HL-60 (cell line): Measurements from ENCODE around the gene MRPS12.

Experiments used
- DNase-seq, 2 experiments: peaks; one replicate each; pipeline ENCODE4 v3.0.0-alpha.2; 2010 to 2020; ENCODE audit warnings: low read depth in 1 of 2, low spot score in 1 of 2
- H3K27ac ChIP-seq: fragments of 250-450 bp; sonication (Bioruptor Pico); replicated peaks from 2 replicates; pipeline ENCODE4 v1.5.1; 2020; ENCODE audit warnings: mild to moderate bottlenecking, moderate library complexity
- H3K27me3 ChIP-seq: fragments of 250-450 bp; sonication (Bioruptor Pico); 2 replicates; pipeline ENCODE4 v1.5.1; 2021; ENCODE audit warnings: mild to moderate bottlenecking, moderate library complexity; ENCODE audit not compliant: insufficient read depth, poor library complexity, severe bottlenecking
- H3K4me3 ChIP-seq: replicated peaks from 2 replicates; pipeline ENCODE4 v1.5.1; 2011; ENCODE audit warnings: mild to moderate bottlenecking, control low read depth, low read length; ENCODE audit not compliant: insufficient read depth
- CTCF ChIP-seq: IDR thresholded peaks from one replicate; pipeline ENCODE4 v1.5.1; 2011; ENCODE audit warnings: low read length, control low read depth, inconsistent platforms; ENCODE audit not compliant: insufficient read depth
- GABPA ChIP-seq: IDR thresholded peaks from 2 replicates; pipeline ENCODE4 v1.6.1; 2012; ENCODE audit warnings: low read depth
- POLR2AphosphoS5 ChIP-seq: IDR thresholded peaks from 2 replicates; pipeline ENCODE4 v1.6.1; 2012; ENCODE audit warnings: low read depth
- REST ChIP-seq: IDR thresholded peaks from 2 replicates; pipeline ENCODE4 v1.6.1; 2012; ENCODE audit warnings: low read depth; ENCODE audit not compliant: insufficient replicate concordance
- SPI1 ChIP-seq: IDR thresholded peaks from 2 replicates; pipeline ENCODE4 v1.6.1; 2012; ENCODE audit warnings: low read depth, mild to moderate bottlenecking, borderline replicate concordance

The MRPS12 gene

GRCh38 chr19:38899447-38900201 lies 31.1 kb upstream of the MRPS12 start, which contains the start of the genes NFKBIB and SIRT2:
NFKBIB (plus strand) TSS chr19:38899969; CDS start chr19:38900033, 64 bp downstream.
SIRT2 (minus strand) TSS chr19:38899618; CDS start chr19:38899521, 97 bp downstream.
- Histone ChIP-seq H3K27me3 (no peaks in the 10 kb centered on the region), H3K27ac (peak within 1 kb of the TSS; percentile 84), H3K4me3 (peak within 1 kb of the TSS; percentile 98)
- peak; percentile 100 for DNase-seq
- TF ChIP-seq SPI1 (peak; percentile 24; the same call in 1 of the 2 replicates), REST (no peak), POLR2AphosphoS5 (no peak; the same call in 1 of the 2 replicates), GABPA (peak; percentile 61), CTCF (no peak)

- H3K27ac ChIP-seq: peak overlapping the region; percentile 84
- H3K4me3 ChIP-seq: peak overlapping the region; percentile 98
- no peaks in the 10 kb centered on the region for H3K27me3 ChIP-seq
- DNase-seq: no peak
- TF ChIP-seq GABPA (no peak), REST (no peak), CTCF (no peak), POLR2AphosphoS5 (no peak), SPI1 (no peak)
Measured at GRCh38 chr19:38900202-38900629, 30.5 kb upstream of the MRPS12 start.

- H3K27ac ChIP-seq: peak overlapping the region; percentile 84
Measured at GRCh38 chr19:38900743-38901190, 30.0 kb upstream of the MRPS12 start.

More at GRCh38 chr19:38900743-38901190, 30.0 kb upstream of the MRPS12 start:
- no peaks in the 10 kb centered on the region for H3K27me3 ChIP-seq
- TF ChIP-seq CTCF (no peak), GABPA (no peak), SPI1 (no peak), POLR2AphosphoS5 (no peak), REST (no peak)
- no peak for DNase-seq
- H3K4me3 ChIP-seq: peak overlapping the region; percentile 98
